ENCODE measurements around the gene SCN2B.

SCN2B gene

DNA sequence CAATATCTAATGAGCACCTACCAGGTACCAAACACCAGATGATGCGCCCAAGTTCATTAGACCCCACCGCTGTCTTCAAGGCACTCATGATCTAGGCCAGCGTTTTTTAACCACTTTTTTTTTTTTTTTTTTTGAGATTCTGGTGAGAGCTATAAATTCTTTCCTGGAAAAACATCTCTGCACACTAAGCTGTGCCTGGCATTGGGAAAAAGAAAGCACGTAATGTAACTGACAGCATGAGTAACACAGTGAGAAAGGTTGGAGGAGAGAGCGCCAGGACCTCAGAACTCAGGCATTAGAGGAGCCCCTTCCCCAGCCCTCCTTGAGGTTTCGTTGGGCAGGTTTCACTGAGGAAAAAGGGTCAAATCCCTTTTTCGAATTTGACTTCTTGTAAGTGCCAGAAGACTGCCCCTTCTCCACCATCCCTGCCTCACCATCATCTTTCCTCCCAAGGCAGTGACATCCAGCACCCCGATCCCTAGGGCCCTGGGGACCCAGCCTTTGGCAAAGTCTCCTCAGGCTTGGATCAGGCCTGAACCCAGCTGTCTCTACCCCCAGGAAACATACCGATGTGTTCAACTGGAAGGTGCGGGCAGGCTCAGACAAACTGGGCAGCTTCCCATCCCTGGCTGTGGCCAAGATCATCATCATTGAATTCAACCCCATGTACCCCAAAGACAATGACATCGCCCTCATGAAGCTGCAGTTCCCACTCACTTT lies 63.6 kb downstream of the SCN2B start:
- Histone ChIP-seq H3K79me2 (ENCODE audit: insufficient read depth, low read length) (no peaks in the 10 kb centered on the region), H3K27me3 (ENCODE audit: insufficient read depth, low read length, poor library complexity, severe bottlenecking) (no peaks in the 10 kb centered on the region), H3F3A (ENCODE audit: low read depth) (no peaks in the 10 kb centered on the region), H3K9me3 (ENCODE audit: insufficient read depth, low read depth, low read length) (no peaks in the 10 kb centered on the region), H3K4me3 (ENCODE audit: low read length, poor library complexity, severe bottlenecking) (no peak overlapping the region), H3K4me2 (ENCODE audit: low read depth, low read length, poor library complexity, severe bottlenecking) (no peak overlapping the region), H2AFZ (ENCODE audit: low read length) (no peak overlapping the region), H3K9ac (ENCODE audit: low read depth, low read length, poor library complexity, severe bottlenecking) (no peak overlapping the region), H3K9me2 (replicated peaks; ENCODE audit: low read depth, low read length) (no peaks in the 10 kb centered on the region), H3K4me1 (ENCODE audit: insufficient read depth, low read length, poor library complexity, severe bottlenecking) (peaks cover 10% of the 10 kb centered on the region), H4K20me1 (ENCODE audit: insufficient read depth, low read length, poor library complexity, severe bottlenecking) (no peaks in the 10 kb centered on the region), H3K36me3 (ENCODE audit: insufficient read depth, low read length) (no peaks in the 10 kb centered on the region)
- TF ChIP-seq, protein P1, sequence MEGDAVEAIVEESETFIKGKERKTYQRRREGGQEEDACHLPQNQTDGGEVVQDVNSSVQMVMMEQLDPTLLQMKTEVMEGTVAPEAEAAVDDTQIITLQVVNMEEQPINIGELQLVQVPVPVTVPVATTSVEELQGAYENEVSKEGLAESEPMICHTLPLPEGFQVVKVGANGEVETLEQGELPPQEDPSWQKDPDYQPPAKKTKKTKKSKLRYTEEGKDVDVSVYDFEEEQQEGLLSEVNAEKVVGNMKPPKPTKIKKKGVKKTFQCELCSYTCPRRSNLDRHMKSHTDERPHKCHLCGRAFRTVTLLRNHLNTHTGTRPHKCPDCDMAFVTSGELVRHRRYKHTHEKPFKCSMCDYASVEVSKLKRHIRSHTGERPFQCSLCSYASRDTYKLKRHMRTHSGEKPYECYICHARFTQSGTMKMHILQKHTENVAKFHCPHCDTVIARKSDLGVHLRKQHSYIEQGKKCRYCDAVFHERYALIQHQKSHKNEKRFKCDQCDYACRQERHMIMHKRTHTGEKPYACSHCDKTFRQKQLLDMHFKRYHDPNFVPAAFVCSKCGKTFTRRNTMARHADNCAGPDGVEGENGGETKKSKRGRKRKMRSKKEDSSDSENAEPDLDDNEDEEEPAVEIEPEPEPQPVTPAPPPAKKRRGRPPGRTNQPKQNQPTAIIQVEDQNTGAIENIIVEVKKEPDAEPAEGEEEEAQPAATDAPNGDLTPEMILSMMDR (conservative IDR thresholded peaks at IDR 0.05; ENCODE audit: low read length), result no peak
- TF ChIP-seq EZH2phosphoT487 (IDR thresholded peaks at IDR 0.05; ENCODE audit: borderline replicate concordance), result no peak

Measured in Loucy (cell line).